ENCODE measurements around the gene FLT1. TPM values are rescaled to one million over a fixed set of nuclear protein-coding genes. Genes with fewer than 3 reads are reported as not detected.

FLT1 gene
- total RNA-seq, 4 donors from 2014 or later = 12.5 to 46.2 (median 31.3) TPM

DNA sequence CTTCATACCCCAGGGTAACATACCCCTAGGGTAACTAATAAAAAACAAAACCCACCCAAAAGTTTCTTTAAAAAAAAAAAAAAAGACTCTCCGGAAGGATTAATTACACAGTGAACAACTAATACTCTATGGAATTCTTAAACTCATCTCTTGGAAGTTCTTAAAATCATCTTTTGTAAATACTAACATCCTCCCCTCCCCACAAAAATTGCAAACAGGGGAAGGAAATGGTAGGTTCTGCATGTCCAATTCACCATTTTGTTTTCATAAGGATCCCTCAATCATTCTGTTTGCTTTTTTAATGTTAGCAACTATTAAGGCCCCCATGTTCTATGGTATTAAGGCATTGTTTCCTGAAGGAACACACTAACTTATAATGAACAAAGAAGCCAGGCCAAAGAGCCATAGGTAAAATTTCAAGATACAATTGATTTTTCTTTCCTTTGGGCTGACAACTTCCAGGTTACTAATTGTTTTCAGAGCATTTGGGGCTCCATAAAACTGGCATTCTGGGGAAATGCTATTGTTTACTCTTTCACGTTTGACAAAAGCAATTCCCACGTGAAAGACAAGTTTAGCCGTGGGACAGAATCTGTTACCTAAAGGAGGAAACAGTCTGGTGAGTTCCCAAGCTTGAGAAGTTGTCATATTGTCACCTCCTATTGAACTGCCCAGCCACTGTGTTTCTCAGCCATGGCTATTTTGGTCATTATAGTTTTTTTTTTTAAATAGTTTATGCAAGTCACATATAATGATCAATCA lies 107.0 kb downstream of the FLT1 start:
- H3K36me3 ChIP-seq = peaks cover 0 to 27% (median 0%) of the 10 kb centered on the region in 4 donors
- no peaks in the 10 kb centered on the region for H3K9me3 ChIP-seq
- DNase-seq (ENCODE audit: extremely low spot score) = no peak
- H3K27me3 ChIP-seq = peaks cover 0 to 21% (median 2%) of the 10 kb centered on the region in 4 donors
- intact Hi-C loops (cut with DNase I) = no loop called here
- WGBS = 70% methylated on average over 4 of the region's 4 CpGs
- TF ChIP-seq, protein P1, sequence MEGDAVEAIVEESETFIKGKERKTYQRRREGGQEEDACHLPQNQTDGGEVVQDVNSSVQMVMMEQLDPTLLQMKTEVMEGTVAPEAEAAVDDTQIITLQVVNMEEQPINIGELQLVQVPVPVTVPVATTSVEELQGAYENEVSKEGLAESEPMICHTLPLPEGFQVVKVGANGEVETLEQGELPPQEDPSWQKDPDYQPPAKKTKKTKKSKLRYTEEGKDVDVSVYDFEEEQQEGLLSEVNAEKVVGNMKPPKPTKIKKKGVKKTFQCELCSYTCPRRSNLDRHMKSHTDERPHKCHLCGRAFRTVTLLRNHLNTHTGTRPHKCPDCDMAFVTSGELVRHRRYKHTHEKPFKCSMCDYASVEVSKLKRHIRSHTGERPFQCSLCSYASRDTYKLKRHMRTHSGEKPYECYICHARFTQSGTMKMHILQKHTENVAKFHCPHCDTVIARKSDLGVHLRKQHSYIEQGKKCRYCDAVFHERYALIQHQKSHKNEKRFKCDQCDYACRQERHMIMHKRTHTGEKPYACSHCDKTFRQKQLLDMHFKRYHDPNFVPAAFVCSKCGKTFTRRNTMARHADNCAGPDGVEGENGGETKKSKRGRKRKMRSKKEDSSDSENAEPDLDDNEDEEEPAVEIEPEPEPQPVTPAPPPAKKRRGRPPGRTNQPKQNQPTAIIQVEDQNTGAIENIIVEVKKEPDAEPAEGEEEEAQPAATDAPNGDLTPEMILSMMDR (IDR thresholded peaks at IDR 0.05) = no peak
- TF ChIP-seq POLR2A (IDR thresholded peaks at IDR 0.05; ENCODE audit: low read depth) = no peak
- TF ChIP-seq EP300 (IDR thresholded peaks at IDR 0.05) = no peak
- TF ChIP-seq POLR2AphosphoS5 (IDR thresholded peaks at IDR 0.05) = no peak
- no peak overlapping the region for H3K4me3 ChIP-seq
- peaks cover 0 to 9% (median 0%) of the 10 kb centered on the region in 4 donors for H3K4me1 ChIP-seq
- H3K27ac ChIP-seq (replicated peaks in 1 of 4) = no peak overlapping the region

- Histone ChIP-seq H3K4me1 (no peaks in the 10 kb centered on the region), H3K27me3 (peaks cover 0 to 21% (median 0%) of the 10 kb centered on the region in 4 donors), H3K27ac (replicated peaks in 1 of 4) (no peak overlapping the region), H3K9me3 (no peaks in the 10 kb centered on the region), H3K36me3 (peaks cover 0 to 37% (median 0%) of the 10 kb centered on the region in 4 donors), H3K4me3 (no peak overlapping the region)
- intact Hi-C loops (cut with DNase I) = no loop called here
- DNase-seq (ENCODE audit: extremely low spot score) = no peak
- 53% methylated on average over 1 of the region's 1 CpG for WGBS
- no peak for TF ChIP-seq POLR2A (IDR thresholded peaks at IDR 0.05; ENCODE audit: low read depth)
- TF ChIP-seq, protein P1 (IDR thresholded peaks at IDR 0.05) = no peak
- TF ChIP-seq EP300 (IDR thresholded peaks at IDR 0.05) = no peak
- no peak for TF ChIP-seq POLR2AphosphoS5 (IDR thresholded peaks at IDR 0.05)
These were observed 109.6 kb downstream of the FLT1 start for GRCh38 chr13:28385362-28385761.

GRCh38 chr13:28384789-28385188 lies 110.1 kb downstream of the FLT1 start:
- 83% methylated on average over 4 of the region's 4 CpGs for WGBS
- H3K36me3 ChIP-seq = peaks cover 0 to 37% (median 0%) of the 10 kb centered on the region in 4 donors
- intact Hi-C loops (cut with DNase I) = no loop called here
- H3K4me3 ChIP-seq = no peak overlapping the region
- no peak for DNase-seq (ENCODE audit: extremely low spot score)
- H3K27ac ChIP-seq (replicated peaks in 1 of 4) = no peak overlapping the region
- peaks cover 0 to 19% (median 0%) of the 10 kb centered on the region in 4 donors for H3K27me3 ChIP-seq
- H3K4me1 ChIP-seq = no peaks in the 10 kb centered on the region
- TF ChIP-seq POLR2A (IDR thresholded peaks at IDR 0.05; ENCODE audit: low read depth) (no peak), EP300 (IDR thresholded peaks at IDR 0.05) (no peak), POLR2AphosphoS5 (IDR thresholded peaks at IDR 0.05) (no peak)
- TF ChIP-seq, protein P1 (IDR thresholded peaks at IDR 0.05) = no peak
- no peaks in the 10 kb centered on the region for H3K9me3 ChIP-seq

GRCh38 chr13:28380319-28380718 lies 114.6 kb downstream of the FLT1 start:
- Histone ChIP-seq H3K27ac (replicated peaks in 1 of 4) (no peak overlapping the region), H3K27me3 (peaks cover 0 to 9% (median 0%) of the 10 kb centered on the region in 4 donors), H3K4me3 (no peak overlapping the region), H3K4me1 (peaks cover 0 to 3% (median 0%) of the 10 kb centered on the region in 4 donors), H3K36me3 (peaks cover 0 to 24% (median 0%) of the 10 kb centered on the region in 4 donors), H3K9me3 (no peaks in the 10 kb centered on the region)
- DNase-seq (ENCODE audit: extremely low spot score) = no peak
- 88% methylated on average over 3 of the region's 3 CpGs for WGBS
- no peak for TF ChIP-seq POLR2A (IDR thresholded peaks at IDR 0.05; ENCODE audit: low read depth)
- no peak for TF ChIP-seq POLR2AphosphoS5 (IDR thresholded peaks at IDR 0.05)
- TF ChIP-seq, protein P1 (IDR thresholded peaks at IDR 0.05) = no peak
- no peak for TF ChIP-seq EP300 (IDR thresholded peaks at IDR 0.05)
- intact Hi-C loops (cut with DNase I) = no loop called here

All from esophagus muscularis mucosa (tissue), 4 donors.